B cell (primary cell): ENCODE measurements around the gene OTOP2.

ENCODE experiments used
- EZH2 ChIP-seq: IDR thresholded peaks from 2 replicates; pipeline ENCODE4 v1.6.1; 2012; ENCODE audit warnings: borderline replicate concordance, low read depth, mild to moderate bottlenecking, moderate library complexity, low read length; ENCODE audit not compliant: insufficient read depth, poor library complexity, severe bottlenecking
- TF ChIP-seq, protein P1 (sequence below): fragments of 200-600 bp; IDR thresholded peaks from one replicate; pipeline ENCODE4 v1.8.0; 2022; ENCODE audit warnings: antibody characterized with exemption, mild to moderate bottlenecking

DNA sequence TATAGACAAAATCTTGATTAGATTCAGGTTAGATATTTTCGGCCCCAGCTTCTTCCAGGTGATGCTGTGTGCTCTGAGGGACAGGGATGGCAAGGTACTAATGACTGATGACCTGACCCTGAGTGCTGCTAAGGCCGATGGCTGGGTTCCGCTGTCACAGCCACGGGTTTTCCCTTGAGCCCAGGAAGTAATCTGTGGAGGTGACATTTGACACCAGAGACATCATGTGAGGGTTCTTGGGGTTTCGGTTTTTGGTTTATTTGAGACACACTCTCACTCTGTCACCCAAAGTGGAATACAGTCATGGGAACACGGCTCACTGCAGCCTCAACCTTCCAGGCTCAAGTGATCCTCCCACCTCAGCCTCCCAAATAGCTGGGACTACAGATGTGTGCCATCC is 21.5 kb downstream of the OTOP2 start:
- TF ChIP-seq, protein P1, sequence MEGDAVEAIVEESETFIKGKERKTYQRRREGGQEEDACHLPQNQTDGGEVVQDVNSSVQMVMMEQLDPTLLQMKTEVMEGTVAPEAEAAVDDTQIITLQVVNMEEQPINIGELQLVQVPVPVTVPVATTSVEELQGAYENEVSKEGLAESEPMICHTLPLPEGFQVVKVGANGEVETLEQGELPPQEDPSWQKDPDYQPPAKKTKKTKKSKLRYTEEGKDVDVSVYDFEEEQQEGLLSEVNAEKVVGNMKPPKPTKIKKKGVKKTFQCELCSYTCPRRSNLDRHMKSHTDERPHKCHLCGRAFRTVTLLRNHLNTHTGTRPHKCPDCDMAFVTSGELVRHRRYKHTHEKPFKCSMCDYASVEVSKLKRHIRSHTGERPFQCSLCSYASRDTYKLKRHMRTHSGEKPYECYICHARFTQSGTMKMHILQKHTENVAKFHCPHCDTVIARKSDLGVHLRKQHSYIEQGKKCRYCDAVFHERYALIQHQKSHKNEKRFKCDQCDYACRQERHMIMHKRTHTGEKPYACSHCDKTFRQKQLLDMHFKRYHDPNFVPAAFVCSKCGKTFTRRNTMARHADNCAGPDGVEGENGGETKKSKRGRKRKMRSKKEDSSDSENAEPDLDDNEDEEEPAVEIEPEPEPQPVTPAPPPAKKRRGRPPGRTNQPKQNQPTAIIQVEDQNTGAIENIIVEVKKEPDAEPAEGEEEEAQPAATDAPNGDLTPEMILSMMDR, result no peak
- TF ChIP-seq EZH2, result no peak
